Keratinocyte (primary cell): ENCODE measurements around the gene TRAPPC6A.

Experiments used
- CTCF ChIP-seq, 3 experiments: IDR thresholded peaks in 1 of 3; conservative IDR thresholded peaks in 1 of 3; optimal IDR thresholded peaks in 1 of 3; 2 replicates in 2 of 3; 3 replicates in 1 of 3; pipeline versions ENCODE3 to v1.5.1; 2011; ENCODE audit warnings: low read length in 3 of 3, mild to moderate bottlenecking in 3 of 3, moderate library complexity in 2 of 3, control low read depth in 1 of 3, inconsistent platforms in 1 of 3; ENCODE audit not compliant: insufficient read depth in 2 of 3; ENCODE audit errors: extremely low read depth in 1 of 3
- EZH2 ChIP-seq: IDR thresholded peaks from one replicate; pipeline ENCODE4 v1.6.1; 2012; ENCODE audit warnings: inconsistent platforms, mild to moderate bottlenecking, low read length, moderate library complexity

- TF ChIP-seq CTCF (optimal IDR thresholded peaks at IDR 0.05 in 1 of 3, IDR thresholded peaks at IDR 0.05 in 1 of 3, conservative IDR thresholded peaks at IDR 0.05 in 1 of 3; ENCODE audit: extremely low read depth in 1 of 3, insufficient read depth in 2 of 3, low read length in 3 of 3) (no peak), EZH2 (no peak)
Observed at GRCh38 chr19:45224645-45225044, 46.6 kb upstream of the TRAPPC6A start.
